OCI-LY3 (cell line): ENCODE measurements around the gene TMEM127.

ENCODE experiments used
- H2AFZ ChIP-seq: fragments of 200-600, 300-600 bp; shearing (Covaris generic); 2 replicates; pipeline ENCODE4 v1.6.0; 2014; ENCODE audit warnings: antibody characterized with exemption, low read depth, low read length
- H3K27ac ChIP-seq: fragments of 200-600, 300-600 bp; sonication (generic); 2 replicates; pipeline ENCODE4 v1.5.1; 2014; ENCODE audit warnings: mild to moderate bottlenecking, low read length, moderate library complexity, mixed read lengths
- H3K27me3 ChIP-seq: fragments of 200-600, 300-600 bp; sonication (generic); 2 replicates; pipeline ENCODE4 v1.6.1; 2014; ENCODE audit warnings: low read depth, low read length, mixed read lengths
- H3K36me3 ChIP-seq: fragments of 200-600, 300-600 bp; sonication (generic); replicated peaks from 2 replicates; pipeline ENCODE3; 2014; ENCODE audit warnings: low read depth, low read length, mixed read lengths
- H3K4me1 ChIP-seq: fragments of 300-600, 200-600 bp; sonication (generic); 2 replicates; pipeline ENCODE4 v1.6.1; 2014; ENCODE audit warnings: low read length, mixed read lengths
- H3K4me2 ChIP-seq: fragments of 200-600, 300-600 bp; sonication (generic); 2 replicates; pipeline ENCODE4 v1.6.1; 2014; ENCODE audit warnings: low read length, mixed read lengths
- H3K4me3 ChIP-seq: fragments of 300-600, 200-600 bp; sonication (generic); 2 replicates; pipeline ENCODE4 v1.5.1; 2014; ENCODE audit warnings: antibody characterized with exemption, mild to moderate bottlenecking, low read length, moderate library complexity
- H3K79me2 ChIP-seq: fragments of 300-600, 200-600 bp; shearing (Covaris generic); 2 replicates; pipeline ENCODE4 v1.6.1; 2014; ENCODE audit warnings: mild to moderate bottlenecking, low read length, mixed read lengths
- H3K9ac ChIP-seq: fragments of 300-600, 200-600 bp; shearing (Covaris generic); 2 replicates; pipeline ENCODE4 v1.6.0; 2014; ENCODE audit warnings: mild to moderate bottlenecking, low read length, moderate library complexity
- H3K9me3 ChIP-seq: fragments of 200-600, 300-600 bp; shearing (Covaris generic); 2 replicates; pipeline ENCODE4 v1.6.1; 2014; ENCODE audit warnings: low read length, mixed read lengths; ENCODE audit not compliant: insufficient read depth
- H4K20me1 ChIP-seq: fragments of 200-600, 300-600 bp; sonication (generic); 2 replicates; pipeline ENCODE4 v1.6.1; 2016; ENCODE audit warnings: low read length, mixed read lengths; ENCODE audit not compliant: insufficient read depth
- EZH2phosphoT487 ChIP-seq: fragments of 200-600 bp; shearing (Covaris generic); IDR thresholded peaks from 2 replicates; pipeline ENCODE4 v1.6.1; 2018; ENCODE audit warnings: antibody characterized with exemption, mixed run types, low read depth
- TF ChIP-seq, protein P1 (sequence below): fragments of 200-600, 300-600 bp; sonication (generic); IDR thresholded peaks from 2 replicates; pipeline ENCODE4 v1.5.1; 2014; ENCODE audit warnings: antibody characterized with exemption, low read length, low read depth

The TMEM127 gene

DNA sequence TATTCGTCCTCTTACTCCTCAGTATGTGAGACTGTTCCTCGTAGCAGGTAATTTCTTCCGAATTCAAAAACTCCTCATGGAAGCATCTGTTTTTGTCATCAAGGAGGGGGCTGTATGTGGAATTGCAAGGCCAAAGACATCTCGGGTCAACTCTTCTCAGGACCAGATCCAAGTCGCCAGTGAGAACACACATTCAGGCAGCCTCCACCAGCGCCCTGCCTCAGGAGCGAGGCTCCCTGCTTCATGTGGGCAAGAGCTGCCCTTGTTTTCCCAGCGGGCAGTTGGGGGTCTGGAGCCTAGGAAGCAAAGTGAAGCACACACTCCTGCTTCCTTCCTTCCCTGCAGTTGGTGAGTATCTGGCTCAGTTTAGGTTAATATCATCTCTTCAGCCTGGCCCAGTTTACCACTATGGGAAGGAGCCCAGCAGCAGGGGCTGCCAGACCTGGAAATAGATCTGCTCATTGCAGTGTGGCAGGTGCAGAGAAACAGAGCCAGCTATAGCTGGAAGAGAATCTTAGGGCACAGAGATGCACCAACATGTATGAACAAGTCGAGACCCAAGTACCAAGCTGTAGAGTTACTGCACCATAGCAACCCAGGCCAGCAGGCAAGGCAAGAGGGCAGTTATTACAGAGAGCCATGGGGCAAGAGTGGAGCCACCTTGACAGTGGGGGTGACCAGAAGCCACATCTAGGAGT, 25.3 kb downstream of the TMEM127 start:
- Histone ChIP-seq H3K36me3 (no peaks in the 10 kb centered on the region), H3K9ac (no peak overlapping the region), H3K27ac (no peak overlapping the region), H3K79me2 (no peaks in the 10 kb centered on the region), H3K4me1 (peaks cover 15% of the 10 kb centered on the region), H4K20me1 (no peaks in the 10 kb centered on the region), H3K4me3 (no peak overlapping the region), H2AFZ (no peak overlapping the region), H3K4me2 (no peak overlapping the region), H3K9me3 (no peaks in the 10 kb centered on the region), H3K27me3 (no peaks in the 10 kb centered on the region)
- TF ChIP-seq EZH2phosphoT487: no peak
- TF ChIP-seq, protein P1, sequence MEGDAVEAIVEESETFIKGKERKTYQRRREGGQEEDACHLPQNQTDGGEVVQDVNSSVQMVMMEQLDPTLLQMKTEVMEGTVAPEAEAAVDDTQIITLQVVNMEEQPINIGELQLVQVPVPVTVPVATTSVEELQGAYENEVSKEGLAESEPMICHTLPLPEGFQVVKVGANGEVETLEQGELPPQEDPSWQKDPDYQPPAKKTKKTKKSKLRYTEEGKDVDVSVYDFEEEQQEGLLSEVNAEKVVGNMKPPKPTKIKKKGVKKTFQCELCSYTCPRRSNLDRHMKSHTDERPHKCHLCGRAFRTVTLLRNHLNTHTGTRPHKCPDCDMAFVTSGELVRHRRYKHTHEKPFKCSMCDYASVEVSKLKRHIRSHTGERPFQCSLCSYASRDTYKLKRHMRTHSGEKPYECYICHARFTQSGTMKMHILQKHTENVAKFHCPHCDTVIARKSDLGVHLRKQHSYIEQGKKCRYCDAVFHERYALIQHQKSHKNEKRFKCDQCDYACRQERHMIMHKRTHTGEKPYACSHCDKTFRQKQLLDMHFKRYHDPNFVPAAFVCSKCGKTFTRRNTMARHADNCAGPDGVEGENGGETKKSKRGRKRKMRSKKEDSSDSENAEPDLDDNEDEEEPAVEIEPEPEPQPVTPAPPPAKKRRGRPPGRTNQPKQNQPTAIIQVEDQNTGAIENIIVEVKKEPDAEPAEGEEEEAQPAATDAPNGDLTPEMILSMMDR: no peak

DNA sequence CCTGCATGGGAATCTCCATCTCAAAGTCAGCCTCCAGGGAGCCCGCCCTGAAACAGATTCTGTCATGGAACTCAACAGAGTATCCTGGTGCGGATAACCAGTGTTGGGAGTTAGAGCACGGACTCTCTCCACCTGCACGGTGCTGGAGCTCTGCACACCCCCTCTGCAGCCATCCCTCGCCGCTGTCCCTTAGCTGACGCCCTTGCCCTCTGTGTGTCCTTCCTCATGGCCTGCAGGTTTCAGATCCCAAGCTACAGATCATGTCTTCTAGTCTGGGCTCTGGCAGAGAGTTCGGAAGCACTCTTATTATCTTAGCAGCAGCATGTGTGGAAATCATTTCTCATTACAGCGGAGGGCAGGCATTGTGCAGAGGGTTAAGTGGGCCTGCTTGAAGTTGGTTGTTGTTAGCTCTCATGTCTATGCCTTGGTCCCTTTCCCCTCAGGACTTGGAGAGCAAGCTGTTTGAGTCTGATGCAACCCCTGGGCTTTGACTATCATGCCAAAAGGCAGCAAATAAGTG, 26.0 kb downstream of the TMEM127 start:
- Histone ChIP-seq H3K79me2 (no peaks in the 10 kb centered on the region), H3K36me3 (no peaks in the 10 kb centered on the region), H3K4me3 (no peak overlapping the region), H3K9me3 (no peaks in the 10 kb centered on the region), H2AFZ (no peak overlapping the region), H3K27ac (no peak overlapping the region), H3K4me1 (peaks cover 15% of the 10 kb centered on the region), H4K20me1 (no peaks in the 10 kb centered on the region), H3K9ac (no peak overlapping the region), H3K27me3 (no peaks in the 10 kb centered on the region), H3K4me2 (no peak overlapping the region)
- TF ChIP-seq, protein P1: no peak
- TF ChIP-seq EZH2phosphoT487: no peak

DNA sequence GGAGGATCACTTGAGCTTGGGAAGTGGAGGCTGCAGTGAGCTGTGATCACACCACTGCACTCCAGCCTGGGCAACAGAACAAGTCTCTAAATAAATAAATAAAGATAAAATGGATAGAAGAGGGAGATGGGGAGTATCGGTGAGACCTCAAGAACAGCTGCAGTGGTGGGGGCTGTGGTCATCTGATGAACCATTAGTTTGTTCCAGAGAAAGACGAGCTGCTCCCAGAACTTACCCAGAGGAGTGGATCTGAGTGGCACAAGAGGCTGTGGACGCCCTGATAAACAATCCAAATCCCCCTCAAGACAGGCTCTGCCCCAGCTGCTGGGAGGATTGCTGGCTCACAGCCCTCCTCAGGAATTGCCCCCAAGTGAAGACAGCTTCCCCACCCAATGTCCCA, 26.7 kb downstream of the TMEM127 start:
- H3K9ac ChIP-seq: no peak overlapping the region
- H3K9me3 ChIP-seq: no peaks in the 10 kb centered on the region
- H2AFZ ChIP-seq: no peak overlapping the region
- no peak overlapping the region for H3K4me2 ChIP-seq
- no peaks in the 10 kb centered on the region for H3K36me3 ChIP-seq
- no peak for TF ChIP-seq EZH2phosphoT487
- TF ChIP-seq, protein P1: no peak
- H3K79me2 ChIP-seq: no peaks in the 10 kb centered on the region
- no peaks in the 10 kb centered on the region for H4K20me1 ChIP-seq
- H3K27ac ChIP-seq: no peak overlapping the region
- no peaks in the 10 kb centered on the region for H3K27me3 ChIP-seq
- H3K4me3 ChIP-seq: no peak overlapping the region
- peaks cover 21% of the 10 kb centered on the region for H3K4me1 ChIP-seq

DNA sequence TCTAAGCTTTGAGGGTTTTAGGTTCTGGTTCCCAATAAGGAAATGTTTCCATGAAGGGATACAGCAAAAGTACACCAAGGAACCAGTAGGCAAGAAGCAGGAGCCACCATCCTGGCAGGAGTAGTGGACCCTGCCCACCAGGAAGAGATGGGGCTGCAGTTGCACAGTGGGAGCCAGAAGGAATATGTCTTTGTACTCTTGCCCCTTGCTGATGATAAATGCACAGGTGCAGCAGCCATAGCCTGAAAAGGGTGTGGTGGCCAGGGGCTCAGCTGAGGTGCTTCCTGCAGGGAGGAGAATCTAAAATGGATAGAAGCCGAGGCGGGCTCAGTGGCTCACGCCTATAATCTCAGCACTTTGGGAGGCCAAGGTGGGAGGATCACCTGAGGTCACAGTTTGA, 27.5 kb downstream of the TMEM127 start:
- no peak for TF ChIP-seq EZH2phosphoT487
- TF ChIP-seq, protein P1: no peak
- H3K79me2 ChIP-seq: no peaks in the 10 kb centered on the region
- no peak overlapping the region for H3K4me2 ChIP-seq
- H2AFZ ChIP-seq: no peak overlapping the region
- no peak overlapping the region for H3K9ac ChIP-seq
- H3K4me3 ChIP-seq: no peak overlapping the region
- no peaks in the 10 kb centered on the region for H3K27me3 ChIP-seq
- no peaks in the 10 kb centered on the region for H3K36me3 ChIP-seq
- H4K20me1 ChIP-seq: no peaks in the 10 kb centered on the region
- no peak overlapping the region for H3K27ac ChIP-seq
- H3K9me3 ChIP-seq: no peaks in the 10 kb centered on the region
- H3K4me1 ChIP-seq: peaks cover 30% of the 10 kb centered on the region
